GM21381 (cell line): Measurements from ENCODE around the gene FSTL5.

ENCODE experiments used
- ATAC-seq: cut with Tn5 transposase; IDR thresholded peaks from one replicate; pipeline ENCODE4 v1.9.1; 2021; ENCODE audit warnings: mild to moderate bottlenecking, moderate library complexity; ENCODE audit not compliant: unreplicated experiment

Gene FSTL5

DNA sequence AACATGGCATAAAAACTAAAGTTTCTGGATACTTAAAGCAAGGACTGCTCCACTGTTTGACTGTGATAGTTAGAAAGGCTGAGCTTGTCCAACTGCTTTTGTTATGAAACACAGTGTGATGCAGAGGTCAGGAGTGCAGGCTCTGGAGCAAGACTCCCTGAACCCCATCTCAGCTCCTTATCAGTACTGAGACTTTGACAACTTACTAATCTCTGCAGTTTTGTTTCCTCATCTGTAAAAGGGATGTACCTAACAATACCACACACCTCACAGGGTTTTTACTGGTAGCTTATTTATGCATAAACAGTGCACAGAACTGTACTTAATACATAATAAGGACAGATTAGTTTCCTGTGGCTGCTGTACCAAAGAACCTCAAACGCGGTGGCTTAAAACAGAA, 804.3 kb downstream of the FSTL5 start:
- ATAC-seq: no peak

DNA sequence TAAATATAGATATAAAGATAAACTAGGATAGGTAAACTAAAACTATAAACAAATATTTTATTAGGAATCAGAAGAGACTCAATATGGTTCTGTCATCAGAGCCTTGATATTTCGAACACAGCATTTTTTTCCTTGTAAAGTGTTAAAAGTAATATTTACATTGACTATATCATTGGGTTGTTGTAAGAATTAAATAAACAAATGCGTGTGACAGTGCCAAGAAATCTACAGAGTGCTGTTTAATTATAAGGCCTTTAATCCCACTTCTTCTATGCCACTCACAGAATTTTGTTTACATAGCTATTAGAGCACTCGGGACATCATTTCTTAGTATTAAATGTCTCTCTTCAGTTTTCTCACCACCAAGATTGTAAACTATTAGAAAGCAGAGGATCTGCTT, 807.4 kb downstream of the FSTL5 start:
- ATAC-seq: no peak

DNA sequence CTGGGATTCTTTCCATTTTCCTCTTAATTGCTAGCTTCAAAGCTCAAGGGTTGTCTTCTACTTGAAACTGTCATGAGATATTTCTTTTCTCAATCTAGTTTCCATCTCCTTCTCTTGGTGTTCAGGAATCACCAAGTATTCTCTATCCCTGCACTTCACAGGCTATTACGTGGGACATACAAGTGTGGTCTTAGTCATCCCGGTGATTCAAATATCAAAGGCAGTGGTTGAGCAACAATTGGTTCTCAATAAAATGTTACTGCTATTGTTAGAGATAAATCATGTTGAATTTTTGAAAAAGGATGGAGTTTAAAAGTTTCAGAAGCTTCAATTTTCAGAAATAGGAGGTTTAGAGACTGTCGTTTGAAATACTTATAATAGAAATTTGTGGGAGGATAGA, 812.9 kb downstream of the FSTL5 start:
- no peak for ATAC-seq

DNA sequence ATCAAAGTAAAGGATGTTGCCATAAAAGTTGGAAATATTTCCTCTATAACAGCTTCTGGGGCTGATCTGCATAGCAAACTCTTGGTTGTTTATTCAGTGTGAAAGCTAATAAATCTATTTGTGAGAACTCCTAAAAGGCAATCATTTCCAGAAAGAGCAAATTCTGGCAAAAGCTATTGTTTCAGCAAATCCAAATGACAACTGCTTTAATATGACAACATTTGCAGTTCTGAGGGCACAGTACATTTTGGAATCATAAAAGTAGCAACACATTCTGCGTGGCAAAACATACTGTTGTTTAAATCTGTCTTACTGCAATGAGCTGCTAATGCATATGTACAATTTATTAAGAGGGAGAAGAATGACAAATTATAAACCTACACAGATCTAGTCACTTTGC, 818.1 kb downstream of the FSTL5 start:
- no peak for ATAC-seq

DNA sequence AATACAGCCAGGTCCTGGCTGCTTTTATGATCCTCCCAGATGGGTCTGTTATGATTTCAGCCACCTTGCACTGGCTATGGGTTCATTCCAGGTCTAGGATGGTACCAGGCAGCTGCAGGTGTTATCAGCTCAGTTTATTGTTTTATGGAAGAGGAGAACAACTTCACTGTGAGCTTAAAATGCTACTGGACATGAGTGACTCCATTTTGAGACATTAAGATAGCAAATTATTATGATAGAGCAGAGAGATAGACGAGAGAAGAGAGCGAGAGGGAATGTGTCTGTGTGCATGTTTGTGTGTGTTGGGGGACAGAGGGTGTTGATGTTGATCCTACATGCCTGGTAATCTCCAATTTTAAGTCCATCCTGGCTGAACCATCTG, 820.2 kb downstream of the FSTL5 start:
- ATAC-seq: no peak

DNA sequence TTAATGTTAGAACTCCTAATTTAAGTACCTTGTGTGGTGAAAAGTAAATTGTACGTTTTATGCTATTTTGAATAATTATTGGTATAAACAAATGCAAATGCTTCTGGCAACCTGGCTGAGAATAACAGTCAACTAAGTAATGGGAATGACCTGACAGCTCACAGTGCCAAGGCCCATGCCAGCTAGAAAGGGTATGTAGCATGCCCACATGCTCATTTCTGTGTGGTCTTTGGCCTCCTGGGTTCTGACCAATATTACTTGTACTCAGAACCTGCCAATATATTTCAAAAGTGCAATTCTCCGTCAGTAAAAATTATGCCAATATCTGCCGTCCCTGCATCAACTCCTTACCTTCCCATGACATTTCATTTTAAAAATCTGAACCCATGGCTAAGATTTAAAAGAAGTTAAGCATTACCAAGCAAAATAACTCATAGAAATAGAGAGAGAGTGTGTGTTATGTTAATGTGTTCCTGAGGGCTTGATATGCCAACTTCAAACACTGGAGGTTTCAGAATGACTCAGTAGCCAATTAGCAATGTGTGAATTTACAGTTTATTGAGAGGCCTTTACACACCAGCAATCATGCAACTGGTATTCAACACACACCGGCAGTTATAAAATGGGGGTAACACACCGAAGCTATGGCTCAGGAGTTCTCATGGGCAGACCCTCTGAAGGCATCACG, 820.8 kb downstream of the FSTL5 start:
- no peak for ATAC-seq

DNA sequence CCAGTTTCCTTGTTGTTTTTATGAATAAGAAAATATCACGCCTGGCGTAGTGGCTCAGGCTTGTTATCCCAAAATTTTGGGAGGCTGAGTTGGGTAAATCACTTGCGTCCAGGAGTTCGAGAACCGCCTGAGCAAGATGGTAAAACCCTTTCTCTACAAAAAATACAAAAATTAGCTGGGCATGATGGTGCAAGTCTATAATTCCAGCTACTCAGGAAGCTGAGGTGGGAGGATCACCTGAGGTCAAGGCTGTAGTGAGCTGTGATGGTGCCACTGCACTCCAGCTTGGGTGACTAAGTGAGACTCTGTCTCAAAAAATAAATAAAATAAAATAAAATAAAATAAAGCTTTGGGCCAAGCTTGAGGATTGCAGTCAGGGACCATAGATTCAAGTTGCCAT, 827.2 kb downstream of the FSTL5 start:
- ATAC-seq: no peak

DNA sequence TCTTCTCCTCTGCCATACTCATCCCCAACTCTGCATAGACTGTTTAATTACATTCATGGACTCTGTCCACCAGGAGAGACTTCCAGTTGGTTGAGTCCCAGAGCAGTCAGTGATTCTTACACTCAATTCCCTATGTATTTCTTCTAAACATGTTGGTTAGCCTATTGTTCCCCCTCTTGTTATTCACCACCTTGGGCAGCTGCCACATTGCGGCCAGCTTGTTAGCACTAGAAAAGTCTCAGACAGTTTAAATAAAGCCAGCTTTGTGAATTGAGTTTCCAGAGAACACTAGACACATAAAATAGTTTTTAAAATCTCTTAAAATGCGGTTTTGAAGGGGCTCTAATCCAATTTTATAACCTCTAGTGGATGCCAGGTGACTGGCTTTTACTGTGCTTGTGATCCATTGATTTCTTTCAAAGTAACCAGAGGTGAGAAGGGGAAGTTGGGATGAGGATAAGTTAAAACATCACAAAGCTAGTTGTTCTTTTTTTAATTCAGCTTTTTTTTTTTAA, 827.7 kb downstream of the FSTL5 start:
- no peak for ATAC-seq
